Measurements from ENCODE around the gene CAV1.

CAV1 gene

DNA sequence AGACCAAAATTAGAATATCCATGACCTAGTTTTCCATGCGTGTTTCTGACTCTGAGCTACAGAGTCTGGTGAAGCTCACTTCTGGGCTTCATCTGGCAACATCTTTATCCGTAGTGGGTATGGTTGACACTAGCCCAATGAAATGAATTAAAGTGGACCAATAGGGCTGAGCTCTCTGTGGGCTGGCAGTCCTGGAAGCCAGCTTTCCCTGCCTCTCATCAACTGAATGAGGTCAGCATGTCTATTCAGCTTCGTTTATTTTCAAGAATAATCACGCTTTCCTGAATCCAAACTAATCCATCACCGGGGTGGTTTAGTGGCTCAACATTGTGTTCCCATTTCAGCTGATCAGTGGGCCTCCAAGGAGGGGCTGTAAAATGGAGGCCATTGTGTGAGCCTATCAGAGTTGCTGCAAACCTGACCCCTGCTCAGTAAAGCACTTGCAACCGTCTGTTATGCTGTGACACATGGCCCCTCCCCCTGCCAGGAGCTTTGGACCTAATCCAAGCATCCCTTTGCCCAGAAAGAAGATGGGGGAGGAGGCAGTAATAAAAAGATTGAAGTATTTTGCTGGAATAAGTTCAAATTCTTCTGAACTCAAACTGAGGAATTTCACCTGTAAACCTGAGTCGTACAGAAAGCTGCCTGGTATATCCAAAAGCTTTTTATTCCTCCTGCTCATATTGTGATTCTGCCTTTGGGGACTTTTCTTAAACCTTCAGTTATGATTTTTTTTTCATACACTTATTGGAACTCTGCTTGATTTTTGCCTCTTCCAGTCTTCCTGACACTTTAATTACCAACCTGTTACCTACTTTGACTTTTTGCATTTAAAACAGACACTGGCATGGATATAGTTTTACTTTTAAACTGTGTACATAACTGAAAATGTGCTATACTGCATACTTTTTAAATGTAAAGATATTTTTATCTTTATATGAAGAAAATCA lies 35.5 kb downstream of the CAV1 start:
- DNase-seq = no peak

DNA sequence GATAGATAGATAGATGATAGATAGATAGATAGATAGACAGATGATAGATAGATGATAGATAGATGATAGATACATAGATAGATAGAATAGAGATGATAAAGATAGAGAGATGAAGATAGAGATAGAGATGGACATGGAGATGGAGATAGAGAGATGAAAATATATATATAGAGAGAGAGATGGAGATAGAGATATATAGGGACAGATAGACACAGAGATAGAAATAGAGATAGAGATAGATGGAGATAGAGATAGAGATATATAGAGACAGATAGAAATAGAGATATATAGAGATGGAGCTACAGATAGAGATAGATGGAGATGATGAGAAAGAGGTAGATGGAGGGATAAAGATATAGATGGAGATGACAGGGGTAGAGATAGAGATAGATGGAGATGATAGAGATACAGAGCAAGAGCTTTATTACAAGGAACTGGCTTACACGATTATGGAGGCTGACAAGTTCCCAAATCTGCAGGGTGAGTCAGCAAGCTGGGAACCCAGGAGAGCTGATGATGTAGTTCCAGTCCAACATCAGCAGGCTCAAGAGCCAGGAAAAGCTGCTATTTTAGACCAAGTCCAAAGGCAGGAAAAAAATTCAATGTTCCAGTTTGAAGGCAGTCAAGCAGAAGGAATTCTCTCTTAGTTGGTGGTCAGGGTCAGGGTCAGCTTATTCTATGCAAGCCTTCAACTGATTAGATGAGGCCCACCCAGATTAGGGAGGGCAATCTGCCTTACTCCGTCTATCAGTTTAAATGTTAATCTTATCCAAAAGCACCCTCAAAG lies 37.1 kb downstream of the CAV1 start:
- no peak for DNase-seq

DNA sequence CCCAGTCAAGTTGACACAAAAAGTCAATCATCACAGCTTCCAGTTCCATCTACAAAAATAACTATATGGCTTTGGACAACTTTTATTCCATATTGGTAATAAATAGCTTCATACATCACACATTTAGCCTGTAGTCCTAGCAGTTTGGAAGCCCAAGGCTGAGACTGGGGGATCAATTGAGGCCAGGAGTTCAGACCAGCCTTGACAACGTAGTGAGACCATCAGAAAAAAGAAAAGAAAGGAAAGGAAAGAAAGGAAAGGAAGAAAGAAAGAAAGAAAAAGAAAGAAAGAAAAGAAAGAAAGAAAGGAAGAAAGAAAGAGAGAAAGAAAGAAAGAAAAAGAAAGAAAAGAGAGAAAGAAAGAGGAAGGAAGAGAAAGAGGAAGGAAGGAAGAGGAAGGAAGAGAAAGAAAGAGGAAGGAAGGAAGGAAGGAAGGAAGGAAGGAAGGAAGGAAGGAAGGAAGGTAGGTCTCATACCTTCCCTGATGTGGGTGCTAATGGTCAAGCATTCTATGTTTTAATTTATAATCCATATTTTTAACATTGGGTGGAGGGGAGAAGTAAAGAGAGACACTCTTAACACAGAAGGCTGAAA lies 37.8 kb downstream of the CAV1 start:
- no peak for DNase-seq

DNA sequence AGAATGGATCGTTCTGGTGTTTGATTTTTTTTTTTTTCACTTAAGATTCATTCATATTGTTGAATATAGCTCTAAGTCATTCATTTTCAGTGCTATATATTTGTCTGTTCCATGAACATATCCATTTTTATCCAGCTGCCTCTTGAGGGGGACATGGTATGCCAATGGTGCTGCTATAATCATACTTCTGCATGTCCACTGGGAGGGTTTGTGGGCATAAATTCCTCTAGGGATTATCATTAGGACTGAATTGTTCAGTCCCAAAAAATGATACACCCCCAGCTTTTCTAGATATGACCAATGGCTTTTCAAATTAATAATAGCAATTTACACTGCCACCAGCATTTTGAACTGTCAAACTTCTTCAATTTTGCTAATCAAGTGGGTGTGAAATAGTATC lies 41.1 kb downstream of the CAV1 start:
- no peak for DNase-seq

DNA sequence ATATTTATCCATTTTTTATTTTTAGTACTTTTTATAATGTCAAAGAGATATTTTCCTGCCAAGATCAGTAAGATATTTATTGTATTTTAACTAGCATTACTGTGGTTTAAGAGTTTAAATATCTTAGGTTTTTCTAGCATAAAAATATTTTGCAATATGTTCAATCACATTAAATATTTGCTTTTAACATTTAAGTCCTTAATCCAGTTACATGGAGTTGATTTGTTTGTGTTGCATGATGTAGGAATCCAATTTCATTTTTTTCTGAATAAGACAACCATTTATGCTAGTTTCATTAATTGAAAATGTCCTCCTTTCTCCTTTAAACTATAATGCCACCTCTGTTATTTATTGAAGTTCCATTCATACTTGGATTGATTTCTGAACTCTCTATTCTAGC lies 41.8 kb downstream of the CAV1 start:
- no peak for DNase-seq

DNA sequence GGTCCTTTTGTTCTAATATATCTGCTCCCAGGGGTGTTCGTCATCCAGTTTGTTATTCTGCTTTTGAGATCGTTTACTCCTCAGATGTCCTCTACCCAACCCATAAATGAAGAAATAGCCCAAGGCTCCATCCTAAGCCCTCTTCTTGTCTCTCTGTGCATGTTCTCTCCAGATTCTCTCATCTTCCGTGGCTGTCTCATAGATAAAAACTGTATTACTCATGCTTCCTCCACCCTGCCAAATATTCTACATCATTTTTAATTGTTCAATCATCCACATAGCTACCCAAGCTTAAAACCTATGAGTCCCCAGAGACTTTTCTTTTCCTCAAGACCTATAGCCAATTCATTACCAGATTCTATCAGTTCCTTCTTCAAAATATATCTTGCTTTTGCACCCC lies 44.9 kb downstream of the CAV1 start:
- DNase-seq = peak; percentile 95

DNA sequence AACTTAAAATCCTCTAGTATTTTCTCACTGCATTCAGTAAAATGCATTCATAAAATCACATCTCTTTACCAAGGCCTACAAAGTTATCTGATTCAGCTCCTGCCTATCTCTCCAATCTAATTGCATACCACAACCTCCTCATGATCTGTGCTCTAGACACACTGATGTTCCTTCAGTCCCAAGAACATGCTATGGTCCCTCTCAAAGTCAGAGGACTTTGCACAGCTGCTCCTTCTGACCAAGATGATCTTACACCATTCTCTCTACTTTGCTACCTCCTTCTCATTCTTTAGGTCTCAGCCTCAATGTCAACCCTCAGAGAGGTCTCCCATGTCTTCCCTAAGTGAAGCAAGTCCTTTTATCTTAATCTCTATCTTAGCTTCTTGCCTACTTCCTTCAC lies 45.5 kb downstream of the CAV1 start:
- DNase-seq = no peak

DNA sequence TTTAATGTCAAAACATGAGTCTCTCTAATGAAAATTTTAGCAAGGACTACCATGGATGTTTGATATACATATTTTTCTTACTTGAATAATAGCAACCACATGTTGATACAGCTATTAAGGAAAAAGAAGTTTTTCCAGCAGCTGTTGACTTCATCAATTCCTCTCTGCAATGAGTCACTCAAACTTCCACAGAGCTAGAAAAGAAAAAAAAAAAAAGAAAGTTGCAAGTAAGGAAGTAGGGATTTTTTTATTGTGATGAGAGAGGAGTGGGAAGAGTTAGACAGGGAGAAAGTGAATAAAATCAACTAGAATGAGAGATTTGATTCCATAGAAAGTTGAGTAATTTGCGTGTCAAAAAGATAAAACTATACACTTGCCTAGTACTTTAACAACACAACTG lies 46.2 kb downstream of the CAV1 start:
- DNase-seq = peak; percentile 93

DNA sequence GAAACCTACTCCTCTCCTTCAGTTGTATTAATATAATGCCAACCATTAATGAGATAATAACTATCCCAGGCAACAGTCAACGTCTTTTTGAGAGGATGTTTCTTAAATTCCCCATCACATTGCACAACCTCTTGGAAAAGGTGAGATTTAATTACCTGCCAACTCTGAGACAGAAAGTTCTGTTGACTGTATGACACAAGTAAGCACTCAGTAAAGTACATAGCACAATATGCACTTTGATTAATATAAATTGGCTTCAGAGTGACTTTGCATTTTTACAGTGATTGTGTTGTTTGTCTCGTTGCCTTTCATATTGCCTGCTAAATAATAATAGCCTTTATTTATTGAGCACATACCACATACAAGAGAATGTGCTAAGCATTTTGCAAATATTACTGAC lies 46.7 kb downstream of the CAV1 start:
- DNase-seq = no peak

DNA sequence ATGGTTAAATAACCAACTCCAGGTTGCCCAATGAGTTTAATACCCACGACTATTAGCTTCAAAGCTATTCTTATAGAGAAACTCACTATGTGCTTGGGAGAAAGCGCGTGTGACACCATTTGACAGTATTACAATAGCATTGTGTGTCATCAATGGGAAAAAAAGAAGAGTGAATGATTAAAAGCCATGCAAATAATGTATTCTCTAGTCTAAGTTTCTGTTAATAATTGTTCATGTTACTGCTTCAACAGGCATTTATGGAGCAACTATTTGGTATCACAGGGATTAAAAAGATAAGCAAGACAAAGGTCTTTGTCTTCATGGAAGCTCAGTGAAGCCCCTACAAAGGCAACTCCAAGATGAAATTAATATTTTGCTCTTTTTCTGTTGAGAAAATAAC lies 47.2 kb downstream of the CAV1 start:
- DNase-seq = no peak

DNA sequence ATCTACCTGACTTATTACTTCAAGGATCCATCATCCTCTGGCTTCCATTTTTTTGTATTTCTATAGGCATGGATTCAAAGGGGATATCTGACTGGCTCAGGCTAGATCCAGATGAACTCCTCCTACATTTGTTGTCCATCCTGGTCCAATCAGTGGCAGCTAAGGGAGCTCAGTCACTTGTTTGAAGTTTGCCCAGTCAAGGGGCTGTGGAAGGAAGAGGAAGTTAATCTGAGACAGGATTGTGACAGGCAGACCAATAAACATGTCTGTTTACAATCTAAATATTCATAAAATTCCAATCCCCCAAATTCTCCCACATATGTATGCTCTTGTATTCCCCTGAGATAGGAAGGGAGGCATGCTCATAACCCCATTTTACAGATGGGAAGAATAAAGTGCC lies 48.7 kb downstream of the CAV1 start:
- DNase-seq = no peak

DNA sequence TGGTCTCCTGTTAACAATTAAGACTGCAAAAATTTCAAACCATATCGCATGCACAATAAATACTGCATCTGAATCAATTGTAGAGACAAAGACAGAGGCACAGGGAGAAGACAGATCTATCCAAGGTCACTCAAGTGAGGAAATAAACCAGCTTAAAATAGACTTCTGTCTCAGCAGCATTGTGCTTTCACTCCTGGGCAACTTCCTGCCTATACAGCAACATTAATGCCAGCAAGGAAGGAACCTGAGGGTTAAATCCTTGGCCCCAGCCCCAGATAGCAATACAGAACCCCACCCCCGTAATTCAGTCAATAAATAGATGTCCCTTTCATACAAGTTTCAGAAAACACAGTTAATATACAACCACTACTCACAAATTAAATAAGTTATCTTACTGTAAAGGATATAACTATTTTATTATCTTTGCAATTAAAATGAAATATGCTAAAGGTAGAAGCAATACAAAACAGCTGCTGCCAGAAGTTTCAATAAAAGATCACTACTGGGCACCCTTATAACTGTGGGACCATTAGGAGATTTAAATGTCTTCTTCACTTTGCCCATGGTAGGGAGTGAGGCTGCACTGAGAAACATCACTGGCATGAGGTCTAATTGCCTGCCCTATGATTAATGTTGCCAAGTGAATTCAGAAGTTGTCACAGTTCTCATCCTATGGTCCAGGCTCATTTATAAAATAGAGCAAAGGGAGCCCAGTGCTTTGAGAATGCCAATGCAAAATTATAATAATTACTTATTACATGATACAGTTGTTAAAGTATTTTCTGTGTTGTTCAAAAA lies 49.4 kb downstream of the CAV1 start:
- no peak for DNase-seq

DNA sequence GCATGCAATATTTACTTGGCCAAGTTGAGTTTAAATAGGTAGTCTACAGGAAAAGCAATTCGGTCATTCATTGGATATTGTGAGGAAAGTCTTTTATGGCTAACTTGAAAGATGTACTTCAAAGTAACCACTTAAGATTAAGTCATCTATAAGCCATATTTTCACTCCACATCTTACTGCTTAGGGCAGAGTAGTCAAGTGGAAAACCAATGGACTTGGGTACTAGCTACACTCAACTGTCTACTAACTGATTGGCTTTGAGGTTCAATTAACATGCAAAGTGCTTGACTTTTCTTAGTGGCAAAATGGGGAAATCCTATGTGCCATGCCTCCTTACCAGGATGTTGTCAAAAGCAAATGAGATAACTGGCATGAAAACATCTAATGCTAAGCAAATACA lies 51.0 kb downstream of the CAV1 start:
- DNase-seq = no peak

DNA sequence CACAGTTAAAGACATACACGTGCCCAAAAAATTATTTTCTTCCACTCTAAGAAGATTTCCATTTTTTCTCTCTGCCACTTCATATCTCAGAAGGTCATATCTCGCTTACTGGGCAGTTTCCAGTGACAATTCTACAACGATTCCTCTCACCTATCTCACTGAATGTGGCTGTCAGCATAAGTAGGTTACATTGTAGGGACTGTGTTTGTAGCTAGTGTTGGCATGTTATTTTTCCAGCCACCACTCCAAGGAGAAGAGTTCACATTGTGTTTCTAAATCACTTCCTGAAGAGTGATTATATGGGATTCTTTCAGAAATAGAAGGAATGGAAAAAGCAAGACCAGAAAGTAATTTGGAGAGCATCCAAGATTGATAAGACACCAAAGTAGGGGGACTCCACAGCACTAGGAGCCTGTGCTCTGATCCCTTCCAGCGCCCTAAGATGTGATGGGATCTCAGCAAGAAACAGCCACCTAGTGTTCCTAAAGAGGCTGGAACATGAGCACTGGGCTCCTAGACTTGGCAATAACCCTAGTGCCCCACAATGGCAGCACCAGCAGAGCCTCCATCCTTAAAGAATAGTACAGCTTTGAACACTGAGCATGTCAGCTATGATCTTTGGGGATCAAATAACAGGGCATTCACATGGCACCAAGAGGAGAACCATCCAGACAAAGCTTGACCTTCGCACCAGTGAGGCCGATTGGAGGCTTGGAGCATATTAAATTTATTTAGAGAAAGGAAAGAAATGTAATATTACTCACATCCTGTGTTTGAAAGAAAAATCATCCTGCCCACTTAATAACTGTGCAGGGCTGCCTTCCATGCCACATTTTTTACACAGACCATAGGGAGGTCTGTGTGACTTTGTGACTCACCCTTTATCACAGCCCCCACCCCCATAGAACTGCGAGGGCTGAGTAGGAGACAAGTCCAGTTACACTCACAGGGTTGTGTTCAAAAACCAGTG lies 51.8 kb downstream of the CAV1 start:
- DNase-seq = peak; percentile 97

DNA sequence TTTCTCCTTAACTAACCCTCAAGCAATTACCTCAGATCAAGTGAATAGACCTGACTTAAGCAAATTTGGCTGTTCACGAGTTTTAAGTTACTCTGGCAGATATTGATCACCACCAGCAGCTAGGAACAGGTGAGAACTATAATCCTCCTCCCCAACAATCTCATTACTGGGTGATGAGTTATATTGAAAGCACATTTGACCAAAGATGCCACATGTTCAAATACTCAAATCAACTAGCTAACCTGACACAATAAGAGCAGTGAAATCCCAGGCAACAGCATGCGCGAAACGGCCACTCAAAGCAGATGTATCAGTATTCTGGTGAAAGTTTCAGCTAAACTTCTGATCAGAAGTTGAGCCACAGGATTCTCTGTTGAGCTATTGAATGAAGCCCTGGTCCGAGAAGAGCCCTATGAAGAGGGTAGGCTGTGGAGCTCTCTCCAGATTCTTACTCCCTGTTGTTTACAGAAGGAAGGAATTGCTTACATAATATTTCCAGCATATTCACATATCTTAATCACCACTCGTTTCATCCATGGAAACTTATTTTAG lies 52.6 kb downstream of the CAV1 start:
- peak; percentile 62 for DNase-seq

DNA sequence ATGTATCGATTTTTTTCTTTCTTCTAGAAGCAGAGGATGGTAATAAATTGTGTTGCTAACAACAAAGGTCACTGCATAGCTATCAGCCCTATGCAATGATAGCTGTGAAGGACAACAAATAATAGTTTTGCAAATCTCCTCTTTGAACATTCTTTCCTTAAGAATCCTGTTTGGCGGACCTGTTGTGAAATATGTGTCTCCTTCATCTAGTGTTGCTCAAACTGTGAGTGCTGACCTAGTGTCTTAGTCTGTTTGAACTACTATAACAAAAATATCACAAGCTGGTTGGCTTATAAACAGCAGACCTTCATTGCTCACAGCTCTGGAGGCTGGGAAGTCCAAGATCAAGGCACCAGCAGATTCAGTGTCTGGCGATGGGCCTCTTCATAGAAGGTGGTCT lies 53.7 kb downstream of the CAV1 start:
- no peak for DNase-seq

DNA sequence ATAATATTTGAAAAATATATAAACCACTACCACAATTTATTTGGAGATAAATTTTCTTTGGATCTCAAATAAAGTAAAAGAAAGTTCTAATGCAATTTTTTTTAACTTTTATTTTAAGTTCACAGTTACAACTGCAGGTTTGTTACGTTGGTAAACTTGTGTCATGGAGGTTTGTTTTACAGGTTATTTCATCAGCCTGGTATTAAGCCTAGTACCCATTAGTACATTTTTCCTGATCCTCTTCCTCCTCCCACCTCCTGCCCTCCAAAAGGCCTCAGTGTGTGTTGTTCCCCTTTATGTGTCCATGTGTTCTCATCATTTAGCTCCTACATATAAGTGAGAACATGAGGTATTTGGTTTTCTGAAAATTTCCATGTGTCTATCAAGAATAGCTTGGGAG lies 54.5 kb downstream of the CAV1 start:
- no peak for DNase-seq

DNA sequence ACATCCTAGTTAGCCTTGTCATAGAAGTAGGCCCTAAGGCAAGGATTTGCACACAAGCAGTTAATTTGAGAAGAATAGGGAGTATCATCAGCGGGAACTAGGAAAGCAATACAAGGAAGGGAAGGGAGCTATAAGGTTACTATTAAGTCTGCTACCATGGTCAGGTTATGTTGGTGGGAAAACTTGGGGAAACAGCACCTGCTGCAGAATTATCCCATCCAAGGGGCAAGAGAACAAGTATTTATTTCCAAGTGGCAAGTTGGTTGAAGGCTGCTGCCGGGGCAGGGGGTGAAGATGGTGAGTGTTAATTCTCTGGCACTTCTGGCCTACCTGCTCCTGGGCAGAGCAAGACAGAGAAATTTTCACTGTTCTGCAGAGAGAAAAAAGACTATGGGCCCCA lies 55.0 kb downstream of the CAV1 start:
- DNase-seq = no peak

DNA sequence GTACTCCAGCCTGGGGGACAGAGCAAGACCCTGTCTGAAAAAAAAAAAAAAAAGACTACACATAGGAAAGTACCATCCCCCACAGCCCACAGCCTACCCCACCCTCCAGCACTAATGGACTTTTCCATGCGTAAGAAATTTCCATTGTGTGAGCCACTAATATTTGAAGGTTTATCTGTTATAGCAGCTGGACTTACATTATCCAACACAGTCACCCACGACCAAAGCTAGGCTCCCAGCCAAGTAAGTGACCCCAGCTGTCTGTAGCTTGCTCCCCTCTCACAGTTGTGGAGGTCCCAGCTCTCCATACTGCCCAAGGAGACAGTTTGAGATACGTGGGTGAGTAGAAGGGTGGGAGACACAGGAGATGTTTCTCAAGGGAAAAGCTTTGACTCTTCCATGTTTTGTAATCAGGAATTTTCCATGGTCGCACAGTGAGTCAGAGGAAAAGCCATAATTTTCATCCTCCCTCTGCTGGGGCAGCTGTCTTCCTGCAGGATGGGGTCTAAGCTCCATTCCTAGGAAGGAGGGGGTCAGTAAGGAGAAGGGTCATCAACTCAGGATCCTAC lies 57.4 kb downstream of the CAV1 start:
- DNase-seq = peak; percentile 67

DNA sequence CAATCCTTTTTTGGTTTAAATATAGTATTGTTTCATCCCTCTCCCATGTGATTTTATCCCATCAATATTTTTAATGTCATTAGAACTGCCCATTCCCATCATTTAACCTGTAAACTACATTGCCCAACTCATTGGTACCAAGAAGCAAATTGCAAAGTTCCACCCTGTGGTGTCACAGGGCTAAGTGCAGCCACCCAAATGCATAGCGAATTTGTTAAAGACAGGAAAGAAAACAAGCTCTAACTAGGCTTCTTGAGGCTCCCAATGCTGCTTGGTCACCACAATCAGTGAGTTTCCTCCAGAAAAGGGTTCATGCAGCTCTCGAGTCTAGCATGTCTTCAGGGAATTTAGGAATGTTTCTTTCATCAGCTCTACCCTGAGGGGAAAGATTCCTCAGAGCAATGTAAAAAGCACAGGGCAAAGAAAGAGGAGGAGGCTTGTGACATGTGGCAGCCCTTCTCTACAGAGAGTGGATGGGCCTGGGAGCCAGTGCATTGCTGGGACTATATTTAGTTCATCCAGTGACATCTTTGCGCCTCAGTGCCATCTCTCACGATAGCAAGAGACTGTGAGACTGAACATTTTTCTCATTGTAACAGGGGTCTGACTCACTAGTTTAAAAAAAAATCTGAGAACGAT lies 58.1 kb downstream of the CAV1 start:
- DNase-seq = peak; percentile 89

DNA sequence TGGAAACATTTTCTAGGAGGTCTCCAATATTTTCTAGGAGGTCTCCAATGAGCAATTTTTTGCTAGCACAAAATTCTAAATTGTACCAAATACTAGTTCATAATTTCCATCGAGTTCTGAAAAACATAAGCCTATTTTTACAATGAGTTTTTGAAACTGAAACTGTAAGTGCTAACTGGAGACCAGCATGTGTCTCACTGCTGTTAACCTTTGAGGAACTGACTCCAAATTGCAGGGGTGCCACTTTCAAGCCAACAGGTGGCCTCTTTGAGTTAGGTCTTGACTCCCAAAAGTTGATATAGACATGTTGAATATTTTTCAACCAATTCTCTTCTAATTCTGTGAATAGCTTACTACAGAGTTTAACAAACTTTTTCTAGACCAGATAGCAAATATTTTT lies 58.8 kb downstream of the CAV1 start:
- DNase-seq = no peak

All from fibroblast of upper back skin (primary cell).